Measurements from ENCODE around the gene MEGF11.

DNA sequence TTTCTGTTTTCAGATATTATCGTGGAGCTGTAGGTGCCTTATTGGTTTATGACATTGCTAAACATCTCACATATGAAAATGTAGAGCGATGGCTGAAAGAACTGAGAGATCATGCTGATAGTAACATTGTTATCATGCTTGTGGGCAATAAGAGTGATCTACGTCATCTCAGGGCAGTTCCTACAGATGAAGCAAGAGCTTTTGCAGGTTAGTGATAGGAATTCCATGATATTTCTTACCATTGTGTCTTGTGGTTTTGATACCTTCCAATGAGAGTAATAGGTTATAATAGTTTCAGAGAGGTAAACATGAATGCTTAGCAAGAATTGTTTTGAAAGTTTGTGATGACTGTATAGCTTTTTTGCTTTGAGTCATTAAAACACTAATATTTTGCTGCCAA, 375.8 kb downstream of the MEGF11 start:
- TF ChIP-seq, protein P1, sequence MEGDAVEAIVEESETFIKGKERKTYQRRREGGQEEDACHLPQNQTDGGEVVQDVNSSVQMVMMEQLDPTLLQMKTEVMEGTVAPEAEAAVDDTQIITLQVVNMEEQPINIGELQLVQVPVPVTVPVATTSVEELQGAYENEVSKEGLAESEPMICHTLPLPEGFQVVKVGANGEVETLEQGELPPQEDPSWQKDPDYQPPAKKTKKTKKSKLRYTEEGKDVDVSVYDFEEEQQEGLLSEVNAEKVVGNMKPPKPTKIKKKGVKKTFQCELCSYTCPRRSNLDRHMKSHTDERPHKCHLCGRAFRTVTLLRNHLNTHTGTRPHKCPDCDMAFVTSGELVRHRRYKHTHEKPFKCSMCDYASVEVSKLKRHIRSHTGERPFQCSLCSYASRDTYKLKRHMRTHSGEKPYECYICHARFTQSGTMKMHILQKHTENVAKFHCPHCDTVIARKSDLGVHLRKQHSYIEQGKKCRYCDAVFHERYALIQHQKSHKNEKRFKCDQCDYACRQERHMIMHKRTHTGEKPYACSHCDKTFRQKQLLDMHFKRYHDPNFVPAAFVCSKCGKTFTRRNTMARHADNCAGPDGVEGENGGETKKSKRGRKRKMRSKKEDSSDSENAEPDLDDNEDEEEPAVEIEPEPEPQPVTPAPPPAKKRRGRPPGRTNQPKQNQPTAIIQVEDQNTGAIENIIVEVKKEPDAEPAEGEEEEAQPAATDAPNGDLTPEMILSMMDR (IDR thresholded peaks at IDR 0.05): no peak
- TF ChIP-seq POLR2A (IDR thresholded peaks at IDR 0.05): no peak

All from breast epithelium (tissue), 3 donors.